OCI-LY1 (cell line): ENCODE results near the gene CACNG3.

Experiments
- H2AFZ ChIP-seq: fragments of 200-600 bp; sonication (generic), shearing (Covaris generic); 2 replicates; pipeline ENCODE4 v1.6.0; 2014; ENCODE audit warnings: antibody characterized with exemption, mild to moderate bottlenecking, low read length
- H3F3A ChIP-seq: fragments of 200-600 bp; sonication (generic), shearing (Covaris generic); 2 replicates; pipeline ENCODE4 v1.6.0; 2014; ENCODE audit warnings: mild to moderate bottlenecking, antibody characterized with exemption, low read length, moderate library complexity; ENCODE audit not compliant: insufficient read depth
- H3K27ac ChIP-seq: fragments of 200-600 bp; sonication (generic); 2 replicates; pipeline ENCODE4 v1.5.1; 2014; ENCODE audit warnings: low read length, mixed run types, mild to moderate bottlenecking, low read depth; ENCODE audit not compliant: poor library complexity, severe bottlenecking
- H3K27me3 ChIP-seq: fragments of 200-600 bp; sonication (generic); 2 replicates; pipeline ENCODE4 v1.6.0; 2014; ENCODE audit warnings: antibody characterized with exemption, mild to moderate bottlenecking, low read length, moderate library complexity; ENCODE audit not compliant: insufficient read depth
- H3K36me3 ChIP-seq: fragments of 200-600 bp; sonication (generic); 2 replicates; pipeline ENCODE4 v1.6.1; 2014; ENCODE audit warnings: mild to moderate bottlenecking, antibody characterized with exemption, low read length, moderate library complexity, mixed read lengths; ENCODE audit not compliant: insufficient read depth
- H3K4me1 ChIP-seq: fragments of 200-600 bp; sonication (generic); 2 replicates; pipeline ENCODE4 v1.5.1; 2014; ENCODE audit warnings: mild to moderate bottlenecking, low read length, moderate library complexity; ENCODE audit not compliant: insufficient read depth, severe bottlenecking
- H3K4me2 ChIP-seq: fragments of 200-600 bp; sonication (generic), shearing (Covaris generic); 2 replicates; pipeline ENCODE4 v1.6.1; 2014; ENCODE audit warnings: low read length
- H3K4me3 ChIP-seq: fragments of 200-600 bp; sonication (generic); 2 replicates; pipeline ENCODE4 v1.5.1; 2014; ENCODE audit warnings: low read length, low read depth, mild to moderate bottlenecking, mixed read lengths; ENCODE audit not compliant: poor library complexity, severe bottlenecking
- H3K79me2 ChIP-seq: fragments of 200-600 bp; shearing (Covaris generic); 2 replicates; pipeline ENCODE4 v1.6.1; 2016; ENCODE audit warnings: mixed run types, low read length, mixed read lengths; ENCODE audit not compliant: insufficient read depth
- H3K9ac ChIP-seq: fragments of 200-600 bp; sonication (generic), shearing (Covaris generic); 2 replicates; pipeline ENCODE4 v1.6.1; 2014; ENCODE audit warnings: mild to moderate bottlenecking, low read length, mixed read lengths
- H3K9me2 ChIP-seq: fragments of 200-600 bp; sonication (generic), shearing (Covaris generic); 2 replicates; pipeline ENCODE4 v1.6.1; 2014; ENCODE audit warnings: low read depth, mild to moderate bottlenecking, low read length, mixed read lengths
- H3K9me3 ChIP-seq: fragments of 200-600 bp; shearing (Covaris generic); 2 replicates; pipeline ENCODE4 v1.6.1; 2014; ENCODE audit warnings: low read length, mixed read lengths
- H4K20me1 ChIP-seq: fragments of 200-600 bp; sonication (generic), shearing (Covaris generic); 2 replicates; pipeline ENCODE4 v1.6.0; 2016; ENCODE audit warnings: mild to moderate bottlenecking, low read length; ENCODE audit not compliant: insufficient read depth
- EZH2 ChIP-seq: fragments of 200-600 bp; sonication (generic), shearing (Covaris generic); IDR thresholded peaks from 2 replicates; pipeline ENCODE4 v1.8.0; 2017; ENCODE audit warnings: borderline replicate concordance, mixed run types, mild to moderate bottlenecking, antibody characterized with exemption, low read length, moderate library complexity, mixed read lengths
- TF ChIP-seq, protein P1 (sequence below): fragments of 200-600 bp; sonication (generic), shearing (Covaris generic); IDR thresholded peaks from 2 replicates; pipeline ENCODE4 v1.5.1; 2017; ENCODE audit warnings: mild to moderate bottlenecking, antibody characterized with exemption, low read length, moderate library complexity, mixed read lengths

Gene CACNG3

DNA sequence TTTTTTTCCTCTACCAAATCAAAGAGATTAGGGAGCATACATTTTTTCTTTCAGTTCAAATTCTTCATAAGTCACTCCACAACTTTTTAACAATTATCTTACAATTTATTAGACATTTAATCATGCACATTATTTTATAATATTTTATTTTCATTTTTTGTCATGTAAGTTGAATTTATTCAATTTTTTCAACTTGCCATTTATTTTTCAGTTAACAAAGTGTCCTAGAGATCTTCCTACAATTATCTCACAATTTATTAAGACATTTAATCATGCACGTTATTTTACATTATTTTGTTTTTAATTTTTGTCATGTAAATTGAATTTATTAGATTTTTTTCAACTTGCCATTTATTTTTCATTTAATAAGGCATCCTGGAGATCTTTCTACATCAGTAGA lies 16.2 kb downstream of the CACNG3 start:
- Histone ChIP-seq H3F3A (no peaks in the 10 kb centered on the region), H4K20me1 (no peaks in the 10 kb centered on the region), H2AFZ (no peak overlapping the region), H3K4me3 (no peak overlapping the region), H3K27ac (no peak overlapping the region), H3K9me3 (no peaks in the 10 kb centered on the region), H3K9me2 (no peaks in the 10 kb centered on the region), H3K4me2 (no peak overlapping the region), H3K79me2 (no peaks in the 10 kb centered on the region), H3K4me1 (no peaks in the 10 kb centered on the region), H3K36me3 (no peaks in the 10 kb centered on the region), H3K9ac (no peak overlapping the region), H3K27me3 (no peaks in the 10 kb centered on the region)
- TF ChIP-seq, protein P1, sequence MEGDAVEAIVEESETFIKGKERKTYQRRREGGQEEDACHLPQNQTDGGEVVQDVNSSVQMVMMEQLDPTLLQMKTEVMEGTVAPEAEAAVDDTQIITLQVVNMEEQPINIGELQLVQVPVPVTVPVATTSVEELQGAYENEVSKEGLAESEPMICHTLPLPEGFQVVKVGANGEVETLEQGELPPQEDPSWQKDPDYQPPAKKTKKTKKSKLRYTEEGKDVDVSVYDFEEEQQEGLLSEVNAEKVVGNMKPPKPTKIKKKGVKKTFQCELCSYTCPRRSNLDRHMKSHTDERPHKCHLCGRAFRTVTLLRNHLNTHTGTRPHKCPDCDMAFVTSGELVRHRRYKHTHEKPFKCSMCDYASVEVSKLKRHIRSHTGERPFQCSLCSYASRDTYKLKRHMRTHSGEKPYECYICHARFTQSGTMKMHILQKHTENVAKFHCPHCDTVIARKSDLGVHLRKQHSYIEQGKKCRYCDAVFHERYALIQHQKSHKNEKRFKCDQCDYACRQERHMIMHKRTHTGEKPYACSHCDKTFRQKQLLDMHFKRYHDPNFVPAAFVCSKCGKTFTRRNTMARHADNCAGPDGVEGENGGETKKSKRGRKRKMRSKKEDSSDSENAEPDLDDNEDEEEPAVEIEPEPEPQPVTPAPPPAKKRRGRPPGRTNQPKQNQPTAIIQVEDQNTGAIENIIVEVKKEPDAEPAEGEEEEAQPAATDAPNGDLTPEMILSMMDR: no peak
- TF ChIP-seq EZH2: no peak

DNA sequence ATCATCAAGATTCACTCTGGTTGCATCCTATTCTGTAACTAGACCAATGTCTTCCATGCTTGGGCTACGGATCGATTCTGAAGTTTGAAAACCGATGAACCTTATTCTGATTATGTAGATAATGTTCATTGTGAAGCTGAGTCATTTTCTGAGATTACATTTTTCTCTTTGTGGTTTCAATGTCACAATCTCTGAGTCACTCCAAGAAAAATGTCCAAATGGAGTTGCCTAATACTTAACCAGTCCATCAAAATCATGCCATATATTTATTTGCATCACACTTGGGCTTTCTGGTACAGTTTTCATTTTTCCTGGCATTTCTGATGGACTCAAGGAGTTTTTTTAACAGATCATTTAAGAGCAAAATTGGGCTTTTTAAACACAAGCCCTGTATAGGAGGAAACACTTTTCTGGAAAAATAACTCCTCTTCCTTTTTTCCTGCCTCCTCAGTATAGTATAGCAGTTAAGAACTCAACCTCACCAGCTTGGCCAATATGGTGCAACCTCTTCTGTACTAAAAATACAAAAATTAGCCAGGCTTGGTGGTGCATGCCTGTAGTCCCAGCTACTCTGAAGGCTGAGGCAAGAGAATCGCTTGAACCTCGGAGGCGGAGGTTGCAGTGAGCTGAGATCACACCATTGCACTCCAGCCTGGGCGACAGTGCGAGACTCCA lies 17.5 kb downstream of the CACNG3 start:
- H3K27ac ChIP-seq: no peak overlapping the region
- no peak for TF ChIP-seq EZH2
- TF ChIP-seq, protein P1: no peak
- no peak overlapping the region for H3K4me2 ChIP-seq

DNA sequence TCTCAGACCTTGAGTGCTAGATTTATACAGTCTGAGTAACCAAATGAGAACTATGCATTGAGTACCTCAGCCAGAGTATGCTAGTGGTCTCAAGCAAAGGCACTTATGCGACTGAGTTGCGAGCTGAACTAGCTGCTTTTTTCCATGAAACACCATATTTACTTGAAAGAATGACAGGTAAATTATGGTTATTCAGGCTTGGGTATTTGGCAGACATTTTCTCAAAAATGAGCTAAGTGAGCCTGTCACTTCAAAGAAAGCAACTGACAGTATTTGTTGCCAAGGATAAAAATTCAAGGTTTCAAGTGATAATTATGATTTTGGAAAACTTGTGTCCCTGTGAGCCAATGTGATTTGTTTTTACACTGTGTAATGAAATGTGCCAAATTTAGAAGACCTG lies 19.3 kb downstream of the CACNG3 start:
- Histone ChIP-seq H3K4me3 (no peak overlapping the region), H3K27me3 (no peaks in the 10 kb centered on the region), H3K4me1 (no peaks in the 10 kb centered on the region), H3F3A (no peaks in the 10 kb centered on the region), H3K27ac (no peak overlapping the region), H3K9me3 (no peaks in the 10 kb centered on the region), H3K9ac (no peak overlapping the region), H3K9me2 (no peaks in the 10 kb centered on the region), H2AFZ (no peak overlapping the region), H4K20me1 (no peaks in the 10 kb centered on the region), H3K79me2 (no peaks in the 10 kb centered on the region), H3K4me2 (no peak overlapping the region), H3K36me3 (no peaks in the 10 kb centered on the region)
- TF ChIP-seq EZH2: no peak
- TF ChIP-seq, protein P1: no peak

More for the DNA sequence above, 17.5 kb downstream of the CACNG3 start:
- Histone ChIP-seq H2AFZ (no peak overlapping the region), H4K20me1 (no peaks in the 10 kb centered on the region), H3K4me1 (no peaks in the 10 kb centered on the region), H3K27me3 (no peaks in the 10 kb centered on the region), H3K36me3 (no peaks in the 10 kb centered on the region), H3K9ac (no peak overlapping the region), H3K4me3 (no peak overlapping the region), H3K9me2 (no peaks in the 10 kb centered on the region), H3K9me3 (no peaks in the 10 kb centered on the region), H3K79me2 (no peaks in the 10 kb centered on the region), H3F3A (no peaks in the 10 kb centered on the region)
